Measurements from ENCODE around the gene CCDC86.

Gene CCDC86

GRCh38 chr11:60858236-60858635 is 16.3 kb downstream of the CCDC86 start:
- H3K4me3 ChIP-seq (ENCODE audit: low read depth, low read length) = no peak overlapping the region

GRCh38 chr11:60858731-60859464 is 17.0 kb downstream of the CCDC86 start:
- no peak overlapping the region for H3K4me3 ChIP-seq (ENCODE audit: low read depth, low read length)
- DNase-seq (ENCODE audit: low read depth) = no peak
- no peak for TF ChIP-seq CTCF (conservative IDR thresholded peaks at IDR 0.05; ENCODE audit: low read depth, low read length)

More at GRCh38 chr11:60858236-60858635, 16.3 kb downstream of the CCDC86 start:
- DNase-seq (ENCODE audit: low read depth) = no peak
- no peak for TF ChIP-seq CTCF (conservative IDR thresholded peaks at IDR 0.05; ENCODE audit: low read depth, low read length)

- no peak overlapping the region for H3K4me3 ChIP-seq (ENCODE audit: low read depth, low read length)
- no peak for TF ChIP-seq CTCF (conservative IDR thresholded peaks at IDR 0.05; ENCODE audit: low read depth, low read length)
- DNase-seq (ENCODE audit: low read depth) = no peak
Measured at GRCh38 chr11:60859616-60860250, 17.8 kb downstream of the CCDC86 start.

- DNase-seq (ENCODE audit: low read depth) = peak; percentile 87
- no peak overlapping the region for H3K4me3 ChIP-seq (ENCODE audit: low read depth, low read length)
- no peak for TF ChIP-seq CTCF (conservative IDR thresholded peaks at IDR 0.05; ENCODE audit: low read depth, low read length)
Measured at GRCh38 chr11:60860943-60861342, 19.0 kb downstream of the CCDC86 start.

- TF ChIP-seq CTCF (conservative IDR thresholded peaks at IDR 0.05; ENCODE audit: low read depth, low read length) = no peak
- H3K4me3 ChIP-seq (ENCODE audit: low read depth, low read length) = no peak overlapping the region
- DNase-seq (ENCODE audit: low read depth) = no peak
Measured at GRCh38 chr11:60862171-60862570, 20.3 kb downstream of the CCDC86 start.

- no peak for DNase-seq (ENCODE audit: low read depth)
- TF ChIP-seq CTCF (conservative IDR thresholded peaks at IDR 0.05; ENCODE audit: low read depth, low read length) = no peak
- no peak overlapping the region for H3K4me3 ChIP-seq (ENCODE audit: low read depth, low read length)
Measured at GRCh38 chr11:60863550-60864521, 21.9 kb downstream of the CCDC86 start.

Measured in choroid plexus epithelial cell (primary cell).